Right lobe of liver (tissue), 6 donors: ENCODE results near the gene DEF6. TPM values are rescaled to one million over a fixed set of nuclear protein-coding genes. Genes with fewer than 3 reads are reported as not detected.
A peak's percentile ranks its signal among the peaks of the same experiment; 100 is the strongest.

Experiments
- ATAC-seq, 4 donors: fragments of 200-7000 bp; cut with Tn5 transposase; one replicate each; pipeline ENCODE4 v1.9.1; 2020; ENCODE audit warnings: mild to moderate bottlenecking in 4 of 4, moderate library complexity in 4 of 4
- DNase-seq, 3 donors: peaks; one replicate each; pipeline ENCODE4 v3.0.0-alpha.2; 2020
- H3K27ac ChIP-seq, 3 donors: fragments of 200-600 bp; one replicate each; pipeline ENCODE4 v1.8.0; 2022
- H3K27me3 ChIP-seq, 2 donors: fragments of 200-600 bp; one replicate each; pipeline ENCODE4 v1.8.0; 2022
- H3K36me3 ChIP-seq, 4 donors: fragments of 200-600 bp; sonication (generic) in 1 of 4; one replicate each; pipeline versions ENCODE4 v1.5.1 to v1.8.0; 2017 to 2022; ENCODE audit warnings: control low read depth in 1 of 4
- H3K4me1 ChIP-seq, 4 donors: fragments of 200-600 bp; sonication (generic) in 1 of 4; one replicate each; pipeline versions ENCODE4 v1.5.1 to v1.8.0; 2017 to 2022; ENCODE audit warnings: control low read depth in 1 of 4
- H3K4me3 ChIP-seq, 3 donors: fragments of 200-600 bp; one replicate each; pipeline ENCODE4 v1.8.0; 2022
- H3K9me3 ChIP-seq, 4 donors: fragments of 200-600 bp; sonication (generic) in 1 of 4; one replicate each; pipeline versions ENCODE4 v1.5.1 to v1.8.0; 2017 to 2022; ENCODE audit warnings: control low read depth in 1 of 4
- POLR2A ChIP-seq: fragments of 450-650 bp; IDR thresholded peaks from one replicate; pipeline ENCODE4 v1.6.1; 2017; ENCODE audit warnings: antibody characterized with exemption, mild to moderate bottlenecking
- WGBS: methylation state at CpG from one replicate; pipeline ENCODE4 v1.1.6; 2018; ENCODE audit warnings: low coverage, low lambda C conversion rate; ENCODE audit not compliant: insufficient coverage; ENCODE audit errors: missing lambda C conversion rate; 5-methylcytosine and 5-hydroxymethylcytosine counted together
- intact Hi-C, 2 donors: fragments of 100-400 bp; cut with DNase I; formaldehyde crosslinking; loops; one replicate each; pipeline versions ENCODE4 v1.11.2 to v1.14.1; 2022
- total RNA-seq, 6 experiments: library from RNA; depleted of rRNA in 2 of 6; stranded (reverse); fragments of >200 nt in 2 of 6; fragmentation: NEBNext Ultra II Directional in 3 of 6; extraction: Animal tissue kit (Norgen Biotek cat#: 25700) in 3 of 6; gene quantifications; one replicate each; pipeline versions ENCODE4 v1.1.0 to v1.2.4, GENCODE V29; 2016 to 2023
- TF ChIP-seq, protein P1 (sequence below), 4 donors: fragments of 200-600 bp in 3 of 4; fragments of 450-650 bp in 1 of 4; IDR thresholded peaks; one replicate each; pipeline versions ENCODE4 v1.5.1 to v1.8.0; 2016 to 2022; ENCODE audit warnings: antibody characterized with exemption in 4 of 4, mild to moderate bottlenecking in 2 of 4
- donor health status: DM: no; HTN: yes; CAD: no.
- donor health status: DM: no; HTN: no; CAD: no.
- donor health status: DM: no; HTN: no; CAD: no.
- donor health status: DM: no; HTN: yes; CAD: no.
- donor health status: DM: no; HTN: yes; CAD: no.

The DEF6 gene
- total RNA-seq, 6 experiments from 2014 or later = 1.1 to 3.6 (median 1.5) TPM

GRCh38 chr6:35295036-35295435 lies 2.6 kb upstream of the DEF6 start:
- intact Hi-C loops = no loop called here
- no peak for ATAC-seq
- Histone ChIP-seq H3K4me1 (no peaks in the 10 kb centered on the region), H3K27ac (no peak overlapping the region), H3K9me3 (no peaks in the 10 kb centered on the region), H3K27me3 (no peaks in the 10 kb centered on the region), H3K4me3 (no peak overlapping the region), H3K36me3 (peaks cover 0 to 36% (median 2%) of the 10 kb centered on the region in 4 donors)
- DNase-seq = no peak
- WGBS = 60% methylated on average over 1 of the region's 2 CpGs
- TF ChIP-seq, protein P1, sequence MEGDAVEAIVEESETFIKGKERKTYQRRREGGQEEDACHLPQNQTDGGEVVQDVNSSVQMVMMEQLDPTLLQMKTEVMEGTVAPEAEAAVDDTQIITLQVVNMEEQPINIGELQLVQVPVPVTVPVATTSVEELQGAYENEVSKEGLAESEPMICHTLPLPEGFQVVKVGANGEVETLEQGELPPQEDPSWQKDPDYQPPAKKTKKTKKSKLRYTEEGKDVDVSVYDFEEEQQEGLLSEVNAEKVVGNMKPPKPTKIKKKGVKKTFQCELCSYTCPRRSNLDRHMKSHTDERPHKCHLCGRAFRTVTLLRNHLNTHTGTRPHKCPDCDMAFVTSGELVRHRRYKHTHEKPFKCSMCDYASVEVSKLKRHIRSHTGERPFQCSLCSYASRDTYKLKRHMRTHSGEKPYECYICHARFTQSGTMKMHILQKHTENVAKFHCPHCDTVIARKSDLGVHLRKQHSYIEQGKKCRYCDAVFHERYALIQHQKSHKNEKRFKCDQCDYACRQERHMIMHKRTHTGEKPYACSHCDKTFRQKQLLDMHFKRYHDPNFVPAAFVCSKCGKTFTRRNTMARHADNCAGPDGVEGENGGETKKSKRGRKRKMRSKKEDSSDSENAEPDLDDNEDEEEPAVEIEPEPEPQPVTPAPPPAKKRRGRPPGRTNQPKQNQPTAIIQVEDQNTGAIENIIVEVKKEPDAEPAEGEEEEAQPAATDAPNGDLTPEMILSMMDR (IDR thresholded peaks at IDR 0.05) = no peak
- no peak for TF ChIP-seq POLR2A

DNA sequence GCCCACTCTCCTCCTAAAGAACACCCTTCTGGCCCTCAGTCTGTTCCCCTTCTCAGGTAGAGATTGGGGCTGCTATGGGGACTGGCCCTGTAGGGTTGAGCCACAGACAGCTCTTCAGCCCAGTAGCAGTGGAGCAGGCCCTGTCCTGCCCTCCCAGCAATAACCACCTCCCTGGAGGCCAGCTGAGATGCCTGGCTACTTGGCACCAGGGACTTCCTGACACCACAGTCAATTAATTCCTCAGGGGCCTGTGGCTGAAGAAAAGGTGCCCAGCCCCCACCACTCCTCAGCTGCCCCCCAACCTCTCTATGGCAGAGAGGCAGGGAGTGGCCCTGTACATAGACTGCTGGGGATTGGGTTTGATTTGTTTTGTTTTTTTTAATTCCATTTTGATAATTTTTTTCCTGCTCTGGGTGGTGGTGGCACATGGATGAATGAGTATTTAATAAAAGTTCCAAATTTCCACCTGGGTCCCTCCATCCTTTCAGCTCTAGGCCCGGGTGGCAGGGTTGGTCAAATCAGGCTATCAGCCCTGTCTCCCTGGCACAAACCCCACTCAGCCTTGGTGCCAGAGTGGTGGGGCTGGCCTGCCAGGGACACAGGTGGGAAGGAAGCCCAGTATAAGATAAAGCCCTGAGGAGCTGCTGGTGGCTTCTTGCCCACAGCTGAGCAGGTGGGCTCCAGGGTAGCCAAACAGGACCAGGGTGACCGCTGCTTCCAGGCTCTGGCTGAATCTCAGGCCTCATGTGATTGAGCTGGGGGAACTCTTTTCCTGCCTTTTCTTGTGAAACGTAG lies 1.9 kb upstream of the DEF6 start:
- 50% methylated on average over 1 of the region's 3 CpGs for WGBS
- Histone ChIP-seq H3K9me3 (no peaks in the 10 kb centered on the region), H3K27me3 (no peaks in the 10 kb centered on the region), H3K4me1 (no peaks in the 10 kb centered on the region), H3K36me3 (peaks cover 0 to 29% (median 0%) of the 10 kb centered on the region in 4 donors), H3K4me3 (no peak overlapping the region), H3K27ac (no peak overlapping the region)
- DNase-seq (no peak), ATAC-seq (no peak)
- TF ChIP-seq, protein P1 (IDR thresholded peaks at IDR 0.05) = no peak
- no peak for TF ChIP-seq POLR2A
- intact Hi-C loops = no loop called here

GRCh38 chr6:35296931-35297600 lies 552 bp upstream of the DEF6 start:
- Histone ChIP-seq H3K4me3 (no peak overlapping the region), H3K27me3 (no peaks in the 10 kb centered on the region), H3K27ac (peak overlapping the region in 1 of 3 donors; percentile 70), H3K9me3 (no peaks in the 10 kb centered on the region), H3K36me3 (peaks cover 0 to 19% (median 0%) of the 10 kb centered on the region in 4 donors), H3K4me1 (no peaks in the 10 kb centered on the region)
- ATAC-seq (no peak), DNase-seq (no peak)
- intact Hi-C loops = no loop called here
- 50% methylated on average over 4 of the region's 6 CpGs for WGBS
- no peak for TF ChIP-seq POLR2A
- TF ChIP-seq, protein P1 (IDR thresholded peaks at IDR 0.05) = no peak

DNA sequence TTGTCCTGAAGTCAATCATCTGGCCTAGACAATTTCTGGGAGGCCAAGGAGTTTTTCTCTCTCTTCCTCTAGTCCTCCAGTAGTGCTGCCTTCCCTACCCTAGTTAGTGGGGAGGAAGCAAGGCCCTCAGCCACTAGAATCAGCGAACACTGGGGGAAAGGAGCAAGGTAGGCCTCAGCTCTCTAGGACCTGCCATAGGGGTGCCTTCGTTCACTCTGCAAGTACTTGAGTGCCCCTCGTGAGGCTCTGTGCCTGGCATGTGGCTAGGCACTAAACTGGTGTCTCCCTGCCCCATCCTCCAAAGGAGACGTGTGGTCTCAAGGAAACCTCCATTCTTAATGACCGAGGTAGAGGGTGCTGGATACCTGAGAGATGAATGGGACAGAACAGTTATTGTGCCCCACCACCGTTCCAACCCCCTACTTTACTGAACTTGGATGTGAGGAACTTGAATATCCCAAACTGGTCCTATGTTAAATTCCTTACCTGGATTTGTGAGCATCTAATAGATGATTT lies 1.1 kb downstream of the DEF6 start:
- Histone ChIP-seq H3K27ac (peak overlapping the region in 1 of 3 donors; percentile 70), H3K9me3 (no peaks in the 10 kb centered on the region), H3K36me3 (peaks cover 0 to 13% (median 0%) of the 10 kb centered on the region in 4 donors), H3K4me1 (no peaks in the 10 kb centered on the region), H3K4me3 (peak overlapping the region in 2 of 3 donors; percentile 26 to 48), H3K27me3 (no peaks in the 10 kb centered on the region)
- intact Hi-C loops = no loop called here
- ATAC-seq (no peak), DNase-seq (peak in 1 of 3 donors; percentile 41)
- no CpG with 5 or more reads among the region's 6 CpGs for WGBS
- TF ChIP-seq POLR2A = no peak
- TF ChIP-seq, protein P1 (IDR thresholded peaks at IDR 0.05) = no peak
